ENCODE results near the gene APBA2.

Gene APBA2

GRCh38 chr15:28921336-28921735, 35.6 kb downstream of the APBA2 start:
- TF ChIP-seq, protein P1, sequence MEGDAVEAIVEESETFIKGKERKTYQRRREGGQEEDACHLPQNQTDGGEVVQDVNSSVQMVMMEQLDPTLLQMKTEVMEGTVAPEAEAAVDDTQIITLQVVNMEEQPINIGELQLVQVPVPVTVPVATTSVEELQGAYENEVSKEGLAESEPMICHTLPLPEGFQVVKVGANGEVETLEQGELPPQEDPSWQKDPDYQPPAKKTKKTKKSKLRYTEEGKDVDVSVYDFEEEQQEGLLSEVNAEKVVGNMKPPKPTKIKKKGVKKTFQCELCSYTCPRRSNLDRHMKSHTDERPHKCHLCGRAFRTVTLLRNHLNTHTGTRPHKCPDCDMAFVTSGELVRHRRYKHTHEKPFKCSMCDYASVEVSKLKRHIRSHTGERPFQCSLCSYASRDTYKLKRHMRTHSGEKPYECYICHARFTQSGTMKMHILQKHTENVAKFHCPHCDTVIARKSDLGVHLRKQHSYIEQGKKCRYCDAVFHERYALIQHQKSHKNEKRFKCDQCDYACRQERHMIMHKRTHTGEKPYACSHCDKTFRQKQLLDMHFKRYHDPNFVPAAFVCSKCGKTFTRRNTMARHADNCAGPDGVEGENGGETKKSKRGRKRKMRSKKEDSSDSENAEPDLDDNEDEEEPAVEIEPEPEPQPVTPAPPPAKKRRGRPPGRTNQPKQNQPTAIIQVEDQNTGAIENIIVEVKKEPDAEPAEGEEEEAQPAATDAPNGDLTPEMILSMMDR (IDR thresholded peaks at IDR 0.05; ENCODE audit: insufficient read depth, missing control alignments) = no peak
- no peak for DNase-seq (ENCODE audit: insufficient read length, low spot score)
- no peak for FAIRE-seq

DNA sequence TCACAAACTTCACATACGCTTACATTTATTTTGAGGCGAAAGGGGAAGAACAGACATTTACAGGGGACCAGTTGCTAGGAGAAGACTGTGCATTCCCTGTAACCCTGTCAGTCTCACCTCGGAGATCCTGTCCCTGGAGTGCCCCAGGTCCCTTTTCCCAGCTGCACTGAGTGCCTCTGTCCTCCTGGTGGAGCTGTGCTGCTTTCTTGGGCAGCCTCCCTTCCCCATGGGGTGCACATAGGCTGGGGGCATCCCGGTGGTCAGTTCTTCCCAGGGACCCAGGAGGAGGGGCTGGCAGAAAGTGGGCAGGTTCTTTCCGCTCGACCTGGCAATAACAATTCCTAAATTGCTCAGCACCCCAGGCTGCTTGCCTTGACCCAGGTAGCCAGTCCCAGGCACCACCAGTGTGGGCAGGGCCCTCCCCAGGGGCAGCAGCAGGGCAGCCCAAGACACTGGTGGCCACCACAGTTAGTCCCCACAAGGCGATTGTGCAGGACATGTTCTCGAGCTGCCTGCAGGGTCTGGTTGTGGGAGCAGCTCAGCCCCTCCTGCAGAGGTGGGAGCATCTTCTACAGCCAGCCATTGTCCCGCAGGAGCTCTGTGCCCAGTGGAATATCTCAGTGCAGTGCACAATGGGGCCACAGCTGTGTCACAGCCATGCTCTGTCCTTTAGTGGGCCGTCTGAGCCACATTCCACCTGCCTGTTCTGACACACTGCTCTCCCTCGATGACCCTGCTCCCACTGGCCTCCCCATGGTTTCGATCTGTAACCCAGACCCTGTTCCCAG, 36.3 kb downstream of the APBA2 start:
- TF ChIP-seq, protein P1 (IDR thresholded peaks at IDR 0.05; ENCODE audit: insufficient read depth, missing control alignments) = no peak
- no peak for FAIRE-seq
- DNase-seq (ENCODE audit: insufficient read length, low spot score) = no peak

DNA sequence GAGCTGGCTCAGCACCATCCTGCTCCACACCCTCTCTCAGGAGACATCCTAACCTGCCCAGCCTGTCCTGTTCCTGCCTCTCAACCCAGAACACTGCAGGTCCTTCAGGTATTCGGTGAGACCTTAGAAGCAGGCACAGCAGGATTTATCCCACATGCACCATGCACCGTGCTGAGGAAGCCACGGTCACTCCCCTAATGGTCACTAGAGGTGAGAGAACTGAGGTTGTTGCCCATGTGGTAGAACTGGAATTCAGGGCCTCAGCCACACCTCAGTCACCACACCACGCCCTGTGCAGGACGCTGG, 36.9 kb downstream of the APBA2 start:
- TF ChIP-seq, protein P1 (IDR thresholded peaks at IDR 0.05; ENCODE audit: insufficient read depth, missing control alignments) = no peak
- FAIRE-seq (no peak), DNase-seq (ENCODE audit: insufficient read length, low spot score) (no peak)

DNA sequence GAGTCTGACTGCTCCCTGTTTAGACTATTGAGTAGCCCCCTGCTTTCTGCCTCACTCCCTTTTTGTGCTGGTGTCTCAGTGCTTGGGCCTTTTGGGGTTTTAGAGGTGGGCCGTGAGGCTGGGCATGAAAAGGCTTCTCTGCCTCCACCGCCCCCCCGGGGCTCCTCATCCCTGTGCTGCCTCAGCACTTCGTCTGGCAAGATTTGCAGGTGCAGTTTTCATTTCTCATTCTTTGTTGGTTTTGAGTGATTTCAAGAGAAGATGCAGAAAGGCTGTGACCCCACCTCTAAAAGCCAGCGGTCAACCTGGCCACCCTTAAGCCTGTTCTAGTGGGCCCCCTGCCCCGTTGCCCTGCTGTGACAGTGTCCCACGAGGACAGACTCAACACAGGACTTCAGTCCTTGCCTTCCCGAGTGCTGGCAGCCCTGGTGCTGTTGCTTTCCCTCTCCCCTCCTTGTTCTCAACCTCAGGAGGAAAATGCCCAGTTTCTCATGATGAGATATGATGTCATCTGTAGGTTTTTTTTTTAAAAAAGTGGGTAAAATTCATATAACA, 38.0 kb downstream of the APBA2 start:
- TF ChIP-seq, protein P1 (IDR thresholded peaks at IDR 0.05; ENCODE audit: insufficient read depth, missing control alignments) = no peak
- no peak for DNase-seq (ENCODE audit: insufficient read length, low spot score)
- FAIRE-seq = no peak

- TF ChIP-seq, protein P1 (IDR thresholded peaks at IDR 0.05; ENCODE audit: insufficient read depth, missing control alignments) = no peak
- DNase-seq (ENCODE audit: insufficient read length, low spot score) = no peak
- FAIRE-seq = no peak
Observed at GRCh38 chr15:28927043-28927442, 41.3 kb downstream of the APBA2 start.

- DNase-seq (ENCODE audit: insufficient read length, low spot score) = peak; percentile 50
- no peak for FAIRE-seq
- TF ChIP-seq, protein P1 (IDR thresholded peaks at IDR 0.05; ENCODE audit: insufficient read depth, missing control alignments) = no peak
Observed at GRCh38 chr15:28929200-28929599, 43.4 kb downstream of the APBA2 start.

- FAIRE-seq = no peak
- TF ChIP-seq, protein P1 (IDR thresholded peaks at IDR 0.05; ENCODE audit: insufficient read depth, missing control alignments) = no peak
- DNase-seq (ENCODE audit: insufficient read length, low spot score) = no peak
Observed at GRCh38 chr15:28930011-28930410, 44.2 kb downstream of the APBA2 start.
